ENCODE measurements around the gene MAST4.

DNA sequence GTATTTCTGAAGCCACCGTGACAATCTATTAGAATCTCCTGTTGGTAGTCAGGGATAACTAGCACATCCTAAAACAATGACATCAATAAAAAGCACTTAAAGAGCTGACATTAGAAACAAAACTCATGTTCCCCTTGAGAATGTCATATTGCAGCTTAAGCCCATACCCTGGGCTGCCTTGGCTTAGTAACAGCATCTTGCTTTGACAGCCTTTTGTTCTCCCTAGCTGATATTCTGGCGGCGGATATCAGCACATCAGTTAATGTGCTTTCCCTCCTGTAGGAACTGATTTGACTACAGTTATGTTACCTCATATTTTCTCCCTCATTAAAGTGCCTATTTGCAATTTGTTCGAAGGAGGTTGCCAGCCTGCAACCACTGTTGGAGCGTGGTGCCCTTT lies 386.3 kb downstream of the MAST4 start:
- TF ChIP-seq, protein P1, sequence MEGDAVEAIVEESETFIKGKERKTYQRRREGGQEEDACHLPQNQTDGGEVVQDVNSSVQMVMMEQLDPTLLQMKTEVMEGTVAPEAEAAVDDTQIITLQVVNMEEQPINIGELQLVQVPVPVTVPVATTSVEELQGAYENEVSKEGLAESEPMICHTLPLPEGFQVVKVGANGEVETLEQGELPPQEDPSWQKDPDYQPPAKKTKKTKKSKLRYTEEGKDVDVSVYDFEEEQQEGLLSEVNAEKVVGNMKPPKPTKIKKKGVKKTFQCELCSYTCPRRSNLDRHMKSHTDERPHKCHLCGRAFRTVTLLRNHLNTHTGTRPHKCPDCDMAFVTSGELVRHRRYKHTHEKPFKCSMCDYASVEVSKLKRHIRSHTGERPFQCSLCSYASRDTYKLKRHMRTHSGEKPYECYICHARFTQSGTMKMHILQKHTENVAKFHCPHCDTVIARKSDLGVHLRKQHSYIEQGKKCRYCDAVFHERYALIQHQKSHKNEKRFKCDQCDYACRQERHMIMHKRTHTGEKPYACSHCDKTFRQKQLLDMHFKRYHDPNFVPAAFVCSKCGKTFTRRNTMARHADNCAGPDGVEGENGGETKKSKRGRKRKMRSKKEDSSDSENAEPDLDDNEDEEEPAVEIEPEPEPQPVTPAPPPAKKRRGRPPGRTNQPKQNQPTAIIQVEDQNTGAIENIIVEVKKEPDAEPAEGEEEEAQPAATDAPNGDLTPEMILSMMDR (IDR thresholded peaks at IDR 0.05; ENCODE audit: control extremely low read depth in 1 of 3, insufficient read depth in 1 of 3, low read depth in 1 of 3, low read length in 3 of 3), result no peak
- TF ChIP-seq EP300 (IDR thresholded peaks at IDR 0.05; ENCODE audit: borderline replicate concordance in 1 of 2, low read depth in 2 of 2, low read length in 2 of 2), result no peak
- TF ChIP-seq CHD1 (IDR thresholded peaks at IDR 0.05; ENCODE audit: low read depth, low read length), result no peak
- no peak for TF ChIP-seq HDAC2 (IDR thresholded peaks at IDR 0.05; ENCODE audit: borderline replicate concordance in 1 of 2, low read depth in 2 of 2, low read length in 2 of 2)
- TF ChIP-seq, protein P2, sequence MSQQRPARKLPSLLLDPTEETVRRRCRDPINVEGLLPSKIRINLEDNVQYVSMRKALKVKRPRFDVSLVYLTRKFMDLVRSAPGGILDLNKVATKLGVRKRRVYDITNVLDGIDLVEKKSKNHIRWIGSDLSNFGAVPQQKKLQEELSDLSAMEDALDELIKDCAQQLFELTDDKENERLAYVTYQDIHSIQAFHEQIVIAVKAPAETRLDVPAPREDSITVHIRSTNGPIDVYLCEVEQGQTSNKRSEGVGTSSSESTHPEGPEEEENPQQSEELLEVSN (IDR thresholded peaks at IDR 0.05), result no peak
- TF ChIP-seq SIN3A (conservative IDR thresholded peaks at IDR 0.05 in 1 of 2, IDR thresholded peaks at IDR 0.05 in 1 of 2; ENCODE audit: low read depth in 1 of 2, low read length in 2 of 2), result no peak
- TF ChIP-seq YY1 (IDR thresholded peaks at IDR 0.05; ENCODE audit: low read depth, low read length), result no peak
- TF ChIP-seq EZH2 (IDR thresholded peaks at IDR 0.05; ENCODE audit: low read depth, low read length, severe bottlenecking), result no peak

All from H1 (cell line).